ENCODE data around the gene TAP1. TPM values are rescaled to one million over a fixed set of nuclear protein-coding genes. Genes with fewer than 3 reads are reported as not detected.
"Not testable (repeated sequence)": the region's sequence is repeated elsewhere in the genome, so short reads cannot be mapped to it uniquely, and the experiment has no call there.

Gene TAP1
- polyA plus RNA-seq, 1 experiment, result 80.4 TPM

- no peak for TF ChIP-seq CTCF (IDR thresholded peaks at IDR 0.05; ENCODE audit: insufficient read depth, low read depth, low read length)
- ChIA-PET CTCF (interaction anchor here (0.7 to 1.6 kb wide), 3 partner anchors 12 to 59 kb away, joined by 3 to 4 read pairs (median 4); no protein-coding TSS in a partner anchor), POLR2A (no interaction called here)
- H3K27me3 ChIP-seq (ENCODE audit: control insufficient read depth, insufficient read depth, low read length), result peaks cover 6% of the 10 kb centered on the region
- no peak for DNase-seq (ENCODE audit: low read depth)
- H3K4me3 ChIP-seq (ENCODE audit: low read depth, low read length), result no peak overlapping the region
- H3K36me3 ChIP-seq (ENCODE audit: control insufficient read depth, insufficient read depth, low read length), result no peaks in the 10 kb centered on the region
These were observed 44.3 kb downstream of the TAP1 start for GRCh38 chr6:32809171-32809570.

GRCh38 chr6:32807020-32807580 lies 46.4 kb downstream of the TAP1 start:
- CTCF ChIA-PET, result interaction anchor here (1.2 to 1.3 kb wide), 2 partner anchors 14 to 562 kb away, joined by 3 read pairs; no protein-coding TSS in a partner anchor
- DNase-seq (ENCODE audit: low read depth), result no peak
- POLR2A ChIA-PET, result no interaction called here
- no peaks in the 10 kb centered on the region for H3K36me3 ChIP-seq (ENCODE audit: control insufficient read depth, insufficient read depth, low read length)
- 0 out of 2 replicates have a peak, but pooled peaks cover 1% of the 10 kb centered on the region for H3K27me3 ChIP-seq (ENCODE audit: control insufficient read depth, insufficient read depth, low read length)
- H3K4me3 ChIP-seq (ENCODE audit: low read depth, low read length), result no peak overlapping the region
- TF ChIP-seq CTCF (IDR thresholded peaks at IDR 0.05; ENCODE audit: insufficient read depth, low read depth, low read length), result no peak

DNA sequence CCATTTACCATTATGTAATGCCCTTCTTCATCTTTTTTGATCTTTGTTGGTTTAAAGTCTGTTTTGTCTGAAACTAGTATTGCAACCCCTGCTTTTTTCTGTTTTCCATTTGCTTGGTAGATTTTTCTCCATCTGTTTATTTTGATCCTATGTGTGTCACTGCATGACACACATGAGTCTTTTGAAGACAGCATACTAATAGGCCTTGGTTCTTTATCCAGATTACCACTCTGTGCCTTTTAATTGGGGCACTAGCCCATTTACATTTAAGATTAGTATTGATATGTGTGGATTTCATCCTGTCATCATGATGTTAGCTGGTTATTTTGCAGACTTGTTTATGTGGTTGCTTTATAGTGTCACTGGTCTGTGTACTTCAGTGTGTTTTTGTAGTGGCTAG lies 48.1 kb downstream of the TAP1 start:
- H3K27me3 ChIP-seq (ENCODE audit: control insufficient read depth, insufficient read depth, low read length); H3K36me3 ChIP-seq (ENCODE audit: control insufficient read depth, insufficient read depth, low read length); H3K4me3 ChIP-seq (ENCODE audit: low read depth, low read length); POLR2A ChIA-PET; DNase-seq (ENCODE audit: low read depth): not testable (repeated sequence)
- CTCF ChIA-PET, result interaction anchor here (1.5 kb wide), 1 partner anchor 391 kb away, joined by 3 read pairs; no protein-coding TSS in a partner anchor

GRCh38 chr6:32803416-32803815 lies 50.1 kb downstream of the TAP1 start:
- no peak for TF ChIP-seq CTCF (IDR thresholded peaks at IDR 0.05; ENCODE audit: insufficient read depth, low read depth, low read length)
- CTCF ChIA-PET, result interaction anchor here (1.3 kb wide), 1 partner anchor 36 kb away, joined by 3 read pairs; the partner anchor contains the start of gene TAP2
- POLR2A ChIA-PET, result no interaction called here
- Histone ChIP-seq H3K27me3 (ENCODE audit: control insufficient read depth, insufficient read depth, low read length) (peaks cover 3% of the 10 kb centered on the region), H3K4me3 (ENCODE audit: low read depth, low read length) (no peak overlapping the region), H3K36me3 (ENCODE audit: control insufficient read depth, insufficient read depth, low read length) (no peaks in the 10 kb centered on the region)
- DNase-seq (ENCODE audit: low read depth), result no peak

DNA sequence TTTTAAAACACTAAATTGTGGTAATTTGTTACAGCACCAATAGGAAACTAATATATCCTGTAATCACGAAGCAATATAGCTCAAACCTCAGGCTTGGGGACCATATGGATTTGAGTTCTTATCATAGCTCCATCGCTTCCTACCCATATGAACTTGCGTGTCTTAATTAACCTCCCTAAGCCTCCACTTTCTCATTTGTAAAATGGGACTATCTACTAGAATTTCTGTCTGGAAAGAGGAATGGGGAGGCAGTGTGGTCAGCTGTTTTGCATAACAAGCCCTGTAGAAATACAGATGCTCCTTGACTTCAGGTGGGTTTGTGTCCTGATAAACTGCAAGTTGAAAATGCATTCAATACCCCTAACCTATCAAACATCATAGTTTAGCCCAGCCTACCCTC lies 53.8 kb downstream of the TAP1 start:
- peaks cover 5% of the 10 kb centered on the region for H3K27me3 ChIP-seq (ENCODE audit: control insufficient read depth, insufficient read depth, low read length)
- CTCF ChIA-PET, result interaction anchor here (0.7 to 1.6 kb wide), 3 partner anchors 14 to 386 kb away, joined by 3 to 10 read pairs (median 8); partner anchors contain the start of gene TAP1
- DNase-seq (ENCODE audit: low read depth), result no peak

More for the DNA sequence above, 53.8 kb downstream of the TAP1 start:
- H3K36me3 ChIP-seq (ENCODE audit: control insufficient read depth, insufficient read depth, low read length), result no peaks in the 10 kb centered on the region
- POLR2A ChIA-PET, result no interaction called here
- no peak overlapping the region for H3K4me3 ChIP-seq (ENCODE audit: low read depth, low read length)
- TF ChIP-seq CTCF (IDR thresholded peaks at IDR 0.05; ENCODE audit: insufficient read depth, low read depth, low read length), result no peak

All from BJ (cell line).